Mucosa of rectum (tissue), 2 donors: ENCODE results near the gene SAMHD1.
"Not testable (repeated sequence)": the region's sequence is repeated elsewhere in the genome, so short reads cannot be mapped to it uniquely, and the experiment has no call there.

Source experiments
- H3K27ac ChIP-seq, 2 donors: one replicate each; pipeline ENCODE4 v1.7.0; 2013; ENCODE audit warnings: inconsistent platforms in 2 of 2, low read depth in 2 of 2, low read length in 2 of 2
- H3K27me3 ChIP-seq, 2 donors: one replicate each; pipeline ENCODE4 v1.7.0; 2013; ENCODE audit warnings: low read length in 2 of 2; ENCODE audit not compliant: control insufficient read depth in 2 of 2, insufficient read depth in 2 of 2
- H3K36me3 ChIP-seq, 2 donors: one replicate each; pipeline ENCODE4 v1.7.0; 2013; ENCODE audit warnings: low read length in 2 of 2; ENCODE audit not compliant: control insufficient read depth in 2 of 2, insufficient read depth in 2 of 2
- H3K4me1 ChIP-seq, 2 donors: one replicate each; pipeline ENCODE4 v1.7.0; 2013; ENCODE audit warnings: low read length in 2 of 2, mild to moderate bottlenecking in 1 of 2; ENCODE audit not compliant: control insufficient read depth in 2 of 2, insufficient read depth in 2 of 2
- H3K4me3 ChIP-seq, 2 donors: one replicate each; pipeline ENCODE4 v1.7.0; 2013; ENCODE audit warnings: low read length in 2 of 2
- H3K9ac ChIP-seq, 2 donors: one replicate each; pipeline ENCODE4 v1.7.0; 2013; ENCODE audit warnings: low read length in 2 of 2, low read depth in 1 of 2, mild to moderate bottlenecking in 1 of 2
- H3K9me3 ChIP-seq, 2 donors: one replicate each; pipeline ENCODE4 v1.7.0; 2013; ENCODE audit warnings: low read length in 2 of 2; ENCODE audit not compliant: control insufficient read depth in 2 of 2
- donor health status: healthy.
- donor health status: Normal muscosa, but diverticular disease.

Gene SAMHD1

GRCh38 chr20:36957875-36958667 is 6.6 kb upstream of the SAMHD1 start:
- Histone ChIP-seq H3K9me3 (peaks cover 0 to 2% of the 10 kb centered on the region in 2 donors), H3K36me3 (no peaks in the 10 kb centered on the region), H3K4me1 (peaks cover 4 to 7% of the 10 kb centered on the region in 2 donors), H3K9ac (no peak overlapping the region), H3K27ac (no peak overlapping the region), H3K27me3 (no peaks in the 10 kb centered on the region), H3K4me3 (peak overlapping the region in 1 of 2 donors; percentile 22)

GRCh38 chr20:36956674-36957073 is 5.2 kb upstream of the SAMHD1 start:
- Histone ChIP-seq H3K4me1 (peaks cover 10 to 12% of the 10 kb centered on the region in 2 donors), H3K9me3 (no peaks in the 10 kb centered on the region), H3K36me3 (no peaks in the 10 kb centered on the region), H3K4me3 (no peak overlapping the region), H3K27ac (no peak overlapping the region), H3K9ac (no peak overlapping the region), H3K27me3 (no peaks in the 10 kb centered on the region)

GRCh38 chr20:36956016-36956415 is 4.5 kb upstream of the SAMHD1 start:
- no peaks in the 10 kb centered on the region for H3K9me3 ChIP-seq
- H3K27ac ChIP-seq, result no peak overlapping the region

GRCh38 chr20:36951979-36952738 is 651 bp upstream of the SAMHD1 start:
- peaks cover 13 to 19% of the 10 kb centered on the region in 2 donors for H3K4me1 ChIP-seq
- peak overlapping the region; percentile 74 for H3K9ac ChIP-seq
- H3K27me3 ChIP-seq, result no peaks in the 10 kb centered on the region
- no peaks in the 10 kb centered on the region for H3K9me3 ChIP-seq
- peak overlapping the region; percentile 91 to 99 for H3K4me3 ChIP-seq
- no peaks in the 10 kb centered on the region for H3K36me3 ChIP-seq
- H3K27ac ChIP-seq, result peak overlapping the region; percentile 79 to 91

More at GRCh38 chr20:36956016-36956415, 4.5 kb upstream of the SAMHD1 start:
- no peak overlapping the region for H3K4me3 ChIP-seq
- no peaks in the 10 kb centered on the region for H3K36me3 ChIP-seq
- H3K27me3 ChIP-seq, result no peaks in the 10 kb centered on the region
- peaks cover 10 to 15% of the 10 kb centered on the region in 2 donors for H3K4me1 ChIP-seq
- no peak overlapping the region for H3K9ac ChIP-seq

- H3K9ac ChIP-seq, result peak overlapping the region; percentile 74 to 91
- H3K27me3 ChIP-seq, result no peaks in the 10 kb centered on the region
- no peaks in the 10 kb centered on the region for H3K9me3 ChIP-seq
- no peaks in the 10 kb centered on the region for H3K36me3 ChIP-seq
- peaks cover 13 to 23% of the 10 kb centered on the region in 2 donors for H3K4me1 ChIP-seq
- peak overlapping the region; percentile 79 to 91 for H3K27ac ChIP-seq
- H3K4me3 ChIP-seq, result peak overlapping the region; percentile 91 to 99
Measured at GRCh38 chr20:36950414-36951197, 902 bp downstream of the SAMHD1 start.

GRCh38 chr20:36941401-36941835 is 10.1 kb downstream of the SAMHD1 start:
- Histone ChIP-seq H3K27ac (peak overlapping the region; percentile 10 to 46), H3K36me3 (peaks cover 0 to 11% of the 10 kb centered on the region in 2 donors), H3K4me1 (peaks cover 5 to 24% of the 10 kb centered on the region in 2 donors), H3K9me3 (no peaks in the 10 kb centered on the region), H3K9ac (peak overlapping the region in 1 of 2 donors; percentile 17), H3K4me3 (no peak overlapping the region), H3K27me3 (no peaks in the 10 kb centered on the region)

- Histone ChIP-seq H3K9me3 (no peaks in the 10 kb centered on the region), H3K4me3 (no peak overlapping the region), H3K27ac (peak overlapping the region in 1 of 2 donors; percentile 42), H3K9ac (peak overlapping the region in 1 of 2 donors; percentile 32), H3K4me1 (peaks cover 5 to 15% of the 10 kb centered on the region in 2 donors), H3K36me3 (peaks cover 3 to 19% of the 10 kb centered on the region in 2 donors), H3K27me3 (no peaks in the 10 kb centered on the region)
Measured at GRCh38 chr20:36937402-36937770, 14.1 kb downstream of the SAMHD1 start.

- Histone ChIP-seq H3K36me3 (peaks cover 3 to 19% of the 10 kb centered on the region in 2 donors), H3K27ac (peak overlapping the region in 1 of 2 donors; percentile 28), H3K4me1 (peaks cover 5 to 14% of the 10 kb centered on the region in 2 donors)
- not testable (repeated sequence) for H3K4me3 ChIP-seq, H3K9ac ChIP-seq, H3K9me3 ChIP-seq, H3K27me3 ChIP-seq
Measured at GRCh38 chr20:36936761-36937401, 14.6 kb downstream of the SAMHD1 start.

GRCh38 chr20:36936341-36936740 is 15.2 kb downstream of the SAMHD1 start:
- no peaks in the 10 kb centered on the region for H3K27me3 ChIP-seq
- no peak overlapping the region for H3K9ac ChIP-seq
- H3K27ac ChIP-seq, result peak overlapping the region in 1 of 2 donors; percentile 28
- no peaks in the 10 kb centered on the region for H3K9me3 ChIP-seq
- H3K4me1 ChIP-seq, result peaks cover 0 to 10% of the 10 kb centered on the region in 2 donors
- H3K4me3 ChIP-seq, result no peak overlapping the region
- peaks cover 3 to 15% of the 10 kb centered on the region in 2 donors for H3K36me3 ChIP-seq
